Measurements from ENCODE around the gene ARHGAP1. TPM values are rescaled to one million over a fixed set of nuclear protein-coding genes. Genes with fewer than 3 reads are reported as not detected.

Gene ARHGAP1
- total and polyA plus RNA-seq, 2 of the 4 experiments (the other 2 are of a cell fraction): 46.6 to 78.8 TPM

DNA sequence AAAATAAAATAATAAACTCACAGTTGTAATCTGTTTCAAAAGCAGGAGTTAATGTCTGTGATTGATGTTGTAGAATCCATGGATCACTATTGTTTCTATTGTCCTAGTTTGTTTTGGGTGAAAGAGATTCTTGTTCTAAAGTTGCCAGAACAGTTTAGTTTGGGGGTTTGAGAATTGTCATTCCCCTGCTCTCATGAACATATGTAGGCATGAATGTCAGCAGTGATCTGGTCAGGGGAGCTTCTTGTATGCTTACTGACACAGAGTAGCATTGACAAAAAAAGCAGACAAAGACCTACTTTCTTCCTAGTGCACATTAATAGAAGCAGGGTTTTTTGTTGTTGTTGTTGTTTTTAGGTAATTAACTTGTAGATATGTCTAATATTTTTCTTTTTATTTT lies 38.6 kb downstream of the ARHGAP1 start:
- BruUV-seq (replicated peaks): no TSS peak
- no peak overlapping the region for H2BK15ac ChIP-seq (ENCODE audit: low read depth, low read length)
- H3K9me3 ChIP-seq (ENCODE audit: control insufficient read depth, insufficient read depth, low read length): no peaks in the 10 kb centered on the region
- H3K4me2 ChIP-seq (ENCODE audit: low read depth, low read length): no peak overlapping the region
- no peak overlapping the region for H3K27ac ChIP-seq (ENCODE audit: insufficient read depth, low read length)
- H3K79me1 ChIP-seq (ENCODE audit: low read depth in 1 of 2, low read length in 2 of 2): peaks cover 0 to 8% of the 10 kb centered on the region in 2 experiments; a peak in 2 of 4 replicates
- H4K20me1 ChIP-seq (ENCODE audit: insufficient read depth, low read length): no peaks in the 10 kb centered on the region
- dilution Hi-C loops (cut with HindIII; ENCODE audit: low sequenced_read_pairs, unreplicated experiment): no loop called here
- H3K14ac ChIP-seq (replicated peaks; ENCODE audit: low read depth, low read length): no peak overlapping the region
- H2AK9ac ChIP-seq (replicated peaks; ENCODE audit: low read depth, low read length, poor library complexity): no peak overlapping the region
- ChIA-PET CTCF (no interaction called here), POLR2A (ENCODE audit: unreplicated experiment) (no interaction called here)
- no peak overlapping the region for H3K23ac ChIP-seq (ENCODE audit: low read depth, low read length)
- no peak overlapping the region for H3K4ac ChIP-seq (ENCODE audit: low read depth, low read length)
- H2BK20ac ChIP-seq (ENCODE audit: low read depth, low read length): no peak overlapping the region
- H3K36me3 ChIP-seq (ENCODE audit: control insufficient read depth, insufficient read depth, low read length): peaks cover 37% of the 10 kb centered on the region
- in situ Hi-C loops (cut with MboI; ENCODE audit: low sequenced_read_pairs): no loop called here
- no peak overlapping the region for H2AFZ ChIP-seq (replicated peaks; ENCODE audit: low read length, poor library complexity)
- H4K5ac ChIP-seq (ENCODE audit: low read depth, low read length): no peak overlapping the region
- ATAC-seq (ENCODE audit: low read depth): no peak
- no peak overlapping the region for H3K56ac ChIP-seq (ENCODE audit: extremely low read depth, insufficient read depth, low read length)
- no peak overlapping the region for H2BK5ac ChIP-seq (ENCODE audit: low read depth, low read length, poor library complexity, severe bottlenecking)
- H3K18ac ChIP-seq (ENCODE audit: low read depth, low read length): no peak overlapping the region
- peaks cover 12% of the 10 kb centered on the region for H3K4me1 ChIP-seq (ENCODE audit: control insufficient read depth, insufficient read depth, low read length)
- no peaks in the 10 kb centered on the region for H3K27me3 ChIP-seq (ENCODE audit: control insufficient read depth, insufficient read depth, low read length)
- intact Hi-C loops (cut with micrococcal nuclease): no loop called here
- DNase-seq: no peak
- no peak overlapping the region for H2AK5ac ChIP-seq (ENCODE audit: low read depth, low read length)
- H3K9me1 ChIP-seq (ENCODE audit: insufficient read depth, low read length): peaks cover 12% of the 10 kb centered on the region
- no peak overlapping the region for H3K4me3 ChIP-seq (ENCODE audit: insufficient read depth, low read depth, low read length)
- H4K91ac ChIP-seq (ENCODE audit: insufficient read depth, low read depth, low read length): no peak overlapping the region
- H3K9ac ChIP-seq (ENCODE audit: low read depth, low read length): no peak overlapping the region
- no peak overlapping the region for H4K8ac ChIP-seq (ENCODE audit: low read depth in 2 of 2, low read length in 2 of 2)
- H2BK120ac ChIP-seq (ENCODE audit: low read depth, low read length): no peak overlapping the region
- TF ChIP-seq CEBPB (IDR thresholded peaks at IDR 0.05; ENCODE audit: low read depth, low read length) (no peak), FOS (IDR thresholded peaks at IDR 0.05; ENCODE audit: low read depth, low read length) (no peak), RFX5 (IDR thresholded peaks at IDR 0.05; ENCODE audit: low read depth, low read length) (no peak), POLR2A (IDR thresholded peaks at IDR 0.05; ENCODE audit: low read depth, low read length) (no peak), BHLHE40 (IDR thresholded peaks at IDR 0.05; ENCODE audit: low read depth, low read length) (no peak), NFE2L2 (IDR thresholded peaks at IDR 0.05; ENCODE audit: low read depth, low read length) (no peak), RCOR1 (IDR thresholded peaks at IDR 0.05; ENCODE audit: insufficient replicate concordance, low read length) (no peak), MAZ (IDR thresholded peaks at IDR 0.05; ENCODE audit: borderline replicate concordance, low read depth, low read length) (no peak), RAD21 (IDR thresholded peaks at IDR 0.05; ENCODE audit: low read length) (no peak), CHD1 (IDR thresholded peaks at IDR 0.05; ENCODE audit: low read depth, low read length) (no peak), MAFK (IDR thresholded peaks at IDR 0.05; ENCODE audit: low read depth, low read length) (no peak)
- TF ChIP-seq, protein P1, sequence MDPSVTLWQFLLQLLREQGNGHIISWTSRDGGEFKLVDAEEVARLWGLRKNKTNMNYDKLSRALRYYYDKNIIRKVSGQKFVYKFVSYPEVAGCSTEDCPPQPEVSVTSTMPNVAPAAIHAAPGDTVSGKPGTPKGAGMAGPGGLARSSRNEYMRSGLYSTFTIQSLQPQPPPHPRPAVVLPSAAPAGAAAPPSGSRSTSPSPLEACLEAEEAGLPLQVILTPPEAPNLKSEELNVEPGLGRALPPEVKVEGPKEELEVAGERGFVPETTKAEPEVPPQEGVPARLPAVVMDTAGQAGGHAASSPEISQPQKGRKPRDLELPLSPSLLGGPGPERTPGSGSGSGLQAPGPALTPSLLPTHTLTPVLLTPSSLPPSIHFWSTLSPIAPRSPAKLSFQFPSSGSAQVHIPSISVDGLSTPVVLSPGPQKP (IDR thresholded peaks at IDR 0.05; ENCODE audit: borderline replicate concordance, low read depth, low read length): no peak
- TF ChIP-seq, protein P2, sequence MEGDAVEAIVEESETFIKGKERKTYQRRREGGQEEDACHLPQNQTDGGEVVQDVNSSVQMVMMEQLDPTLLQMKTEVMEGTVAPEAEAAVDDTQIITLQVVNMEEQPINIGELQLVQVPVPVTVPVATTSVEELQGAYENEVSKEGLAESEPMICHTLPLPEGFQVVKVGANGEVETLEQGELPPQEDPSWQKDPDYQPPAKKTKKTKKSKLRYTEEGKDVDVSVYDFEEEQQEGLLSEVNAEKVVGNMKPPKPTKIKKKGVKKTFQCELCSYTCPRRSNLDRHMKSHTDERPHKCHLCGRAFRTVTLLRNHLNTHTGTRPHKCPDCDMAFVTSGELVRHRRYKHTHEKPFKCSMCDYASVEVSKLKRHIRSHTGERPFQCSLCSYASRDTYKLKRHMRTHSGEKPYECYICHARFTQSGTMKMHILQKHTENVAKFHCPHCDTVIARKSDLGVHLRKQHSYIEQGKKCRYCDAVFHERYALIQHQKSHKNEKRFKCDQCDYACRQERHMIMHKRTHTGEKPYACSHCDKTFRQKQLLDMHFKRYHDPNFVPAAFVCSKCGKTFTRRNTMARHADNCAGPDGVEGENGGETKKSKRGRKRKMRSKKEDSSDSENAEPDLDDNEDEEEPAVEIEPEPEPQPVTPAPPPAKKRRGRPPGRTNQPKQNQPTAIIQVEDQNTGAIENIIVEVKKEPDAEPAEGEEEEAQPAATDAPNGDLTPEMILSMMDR (conservative IDR thresholded peaks at IDR 0.05; ENCODE audit: low read depth, low read length): no peak
- TF ChIP-seq, protein P3, sequence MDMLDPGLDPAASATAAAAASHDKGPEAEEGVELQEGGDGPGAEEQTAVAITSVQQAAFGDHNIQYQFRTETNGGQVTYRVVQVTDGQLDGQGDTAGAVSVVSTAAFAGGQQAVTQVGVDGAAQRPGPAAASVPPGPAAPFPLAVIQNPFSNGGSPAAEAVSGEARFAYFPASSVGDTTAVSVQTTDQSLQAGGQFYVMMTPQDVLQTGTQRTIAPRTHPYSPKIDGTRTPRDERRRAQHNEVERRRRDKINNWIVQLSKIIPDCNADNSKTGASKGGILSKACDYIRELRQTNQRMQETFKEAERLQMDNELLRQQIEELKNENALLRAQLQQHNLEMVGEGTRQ (IDR thresholded peaks at IDR 0.05; ENCODE audit: low read depth, low read length): no peak
